Measurements from ENCODE around the gene COL6A2.

COL6A2 gene

GRCh38 chr21:46178961-46179360 is 81.0 kb downstream of the COL6A2 start:
- in situ Hi-C loops (cut with MboI; ENCODE audit: low pct_unique_long_range_greater_than_20kb, low sequenced_read_pairs): no loop called here
- DNase-seq: no peak

Data from KBM-7 (cell line).